RWPE2 (cell line): ENCODE results near the gene CLEC11A.

Source experiments
- ATAC-seq: fragments of 200-7000 bp; cut with Tn5 transposase; 3 replicates; pipeline ENCODE4 v1.9.1; 2021; ENCODE audit warnings: low read depth
- DNase-seq: peaks from one replicate; pipeline ENCODE4 v3.0.0-alpha.2; 2020; ENCODE audit warnings: low spot score
- H3K27ac ChIP-seq: fragments of 450-650 bp; 2 replicates; pipeline ENCODE4 v1.5.1; 2017; ENCODE audit warnings: mild to moderate bottlenecking; ENCODE audit not compliant: poor library complexity, severe bottlenecking
- H3K27me3 ChIP-seq: fragments of 250-450 bp; sonication (Bioruptor Pico); 2 replicates; pipeline ENCODE4 v1.5.1; 2021; ENCODE audit warnings: mild to moderate bottlenecking, moderate library complexity; ENCODE audit not compliant: insufficient read depth, poor library complexity, severe bottlenecking
- H3K36me3 ChIP-seq: fragments of 250-450 bp; sonication (Bioruptor Pico); 2 replicates; pipeline ENCODE4 v1.5.1; 2020; ENCODE audit warnings: low read depth, mild to moderate bottlenecking, moderate library complexity
- H3K4me1 ChIP-seq: fragments of 250-450 bp; sonication (Bioruptor Pico); 2 replicates; pipeline ENCODE4 v1.5.1; 2021; ENCODE audit warnings: mild to moderate bottlenecking, moderate library complexity; ENCODE audit not compliant: insufficient read depth, poor library complexity, severe bottlenecking
- H3K4me3 ChIP-seq: fragments of 250-450 bp; sonication (Bioruptor Pico); 2 replicates; pipeline ENCODE4 v1.5.1; 2021; ENCODE audit warnings: mild to moderate bottlenecking, moderate library complexity; ENCODE audit not compliant: severe bottlenecking
- H3K9me3 ChIP-seq: fragments of 250-450 bp; sonication (Bioruptor Pico); 2 replicates; pipeline ENCODE4 v1.5.1; 2021; ENCODE audit warnings: mild to moderate bottlenecking, moderate library complexity; ENCODE audit not compliant: severe bottlenecking
- CTCF ChIP-seq: fragments of 450-650 bp; IDR thresholded peaks from one replicate; pipeline ENCODE4 v1.5.1; 2017; ENCODE audit warnings: mild to moderate bottlenecking, moderate library complexity; ENCODE audit not compliant: poor library complexity, severe bottlenecking

Gene CLEC11A

GRCh38 chr19:50697414-50698124 is 25.6 kb upstream of the CLEC11A start:
- DNase-seq (no peak), ATAC-seq (no peak)
- Histone ChIP-seq H3K4me3 (no peak overlapping the region), H3K27me3 (peaks cover 32% of the 10 kb centered on the region), H3K9me3 (no peaks in the 10 kb centered on the region), H3K36me3 (no peaks in the 10 kb centered on the region), H3K27ac (no peak overlapping the region), H3K4me1 (no peaks in the 10 kb centered on the region)
- TF ChIP-seq CTCF = no peak

DNA sequence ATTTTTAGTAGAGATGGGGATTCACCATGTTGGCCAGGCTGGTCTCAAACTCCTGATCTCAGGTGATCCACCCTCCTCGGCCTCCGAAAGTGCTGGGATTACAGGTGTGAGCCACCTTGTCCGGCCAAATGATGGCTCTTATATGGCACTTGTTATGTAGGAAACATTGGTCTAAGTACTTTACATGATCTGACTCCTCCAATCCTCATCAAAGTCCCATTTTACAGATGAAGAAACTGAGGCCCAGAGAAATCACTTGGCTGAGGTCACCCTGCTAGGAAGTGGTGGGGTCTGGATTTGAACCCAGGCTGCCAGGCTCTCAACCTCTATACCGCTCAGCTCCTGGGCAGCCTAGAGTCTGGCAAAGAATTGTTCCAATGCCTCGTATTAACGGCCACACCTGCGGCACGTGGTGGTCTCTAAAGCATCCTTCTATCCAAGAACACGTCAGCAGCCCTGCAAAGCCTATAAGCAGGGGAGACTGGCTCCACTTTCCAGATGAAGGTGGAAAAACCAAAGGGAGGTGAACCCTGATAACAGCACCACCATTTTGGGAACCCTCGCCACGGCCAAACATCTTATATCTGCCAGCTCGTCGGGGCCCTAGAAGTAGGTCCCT is 21.7 kb upstream of the CLEC11A start:
- H3K27me3 ChIP-seq = peaks cover 7% of the 10 kb centered on the region
- H3K27ac ChIP-seq = no peak overlapping the region
- no peak for ATAC-seq
- H3K4me1 ChIP-seq = no peaks in the 10 kb centered on the region
- DNase-seq = no peak
- H3K9me3 ChIP-seq = no peaks in the 10 kb centered on the region
- H3K4me3 ChIP-seq = no peak overlapping the region
- no peaks in the 10 kb centered on the region for H3K36me3 ChIP-seq
- no peak for TF ChIP-seq CTCF

DNA sequence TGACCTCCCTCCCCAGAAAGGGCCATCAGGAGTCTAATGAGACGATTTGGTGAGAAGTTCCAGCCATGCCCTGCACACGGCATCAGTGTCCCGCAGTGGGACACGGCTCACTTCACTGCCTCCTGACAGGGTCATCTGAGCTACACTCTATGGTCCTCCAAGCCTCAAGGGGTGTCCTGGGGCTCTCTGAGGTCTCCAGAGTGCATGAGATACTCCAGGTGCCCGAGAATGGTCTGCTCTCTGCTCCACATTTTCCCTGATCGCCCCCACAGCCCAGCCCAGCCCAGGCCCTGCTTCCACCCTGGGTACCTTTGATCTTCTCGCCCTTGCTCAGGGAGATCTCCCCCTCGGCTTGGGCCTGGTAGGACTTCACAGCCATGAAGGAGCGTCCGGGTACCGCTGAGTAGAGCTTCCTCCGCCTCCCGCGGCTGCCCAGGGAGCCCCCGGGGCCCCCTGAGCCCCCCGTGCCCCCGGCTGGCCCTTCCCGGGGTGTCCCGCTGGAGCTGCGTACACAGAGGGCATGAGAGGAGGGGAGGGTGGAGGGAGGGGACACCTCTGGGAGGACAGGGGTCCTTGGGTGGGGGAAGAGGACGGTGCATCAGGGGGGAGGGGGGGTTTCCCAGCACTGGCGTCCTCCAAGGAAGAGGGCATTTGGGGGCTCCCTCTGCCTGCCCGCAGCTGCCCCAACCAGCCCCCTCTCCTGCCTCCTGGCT is 20.9 kb upstream of the CLEC11A start:
- no peak for TF ChIP-seq CTCF
- Histone ChIP-seq H3K27me3 (peaks cover 4% of the 10 kb centered on the region), H3K4me1 (no peaks in the 10 kb centered on the region), H3K4me3 (peak overlapping the region; percentile 4), H3K9me3 (no peaks in the 10 kb centered on the region), H3K27ac (no peak overlapping the region), H3K36me3 (no peaks in the 10 kb centered on the region)
- DNase-seq (no peak), ATAC-seq (no peak; the same call in 2 of the 3 replicates)

- DNase-seq (no peak), ATAC-seq (peak; percentile 54; the same call in 2 of the 3 replicates)
- Histone ChIP-seq H3K27me3 (peaks cover 4% of the 10 kb centered on the region), H3K4me1 (no peaks in the 10 kb centered on the region), H3K27ac (no peak overlapping the region), H3K4me3 (peak overlapping the region; percentile 4), H3K9me3 (no peaks in the 10 kb centered on the region), H3K36me3 (no peaks in the 10 kb centered on the region)
- no peak for TF ChIP-seq CTCF
Observed at GRCh38 chr19:50702871-50703829, 20.0 kb upstream of the CLEC11A start.
